22Rv1 (cell line): Measurements from ENCODE around the gene SMIM35.

Experiments
- CTCF ChIP-seq: fragments of 450-650 bp; IDR thresholded peaks from 2 replicates; pipeline ENCODE4 v1.5.1; 2017; ENCODE audit warnings: mild to moderate bottlenecking
- ZFX ChIP-seq: fragments of 450-650 bp; IDR thresholded peaks from 2 replicates; pipeline ENCODE4 v1.6.1; 2017; ENCODE audit warnings: antibody characterized with exemption, borderline replicate concordance

GRCh38 chr11:118027694-118028093 is 59.1 kb downstream of the SMIM35 start:
- TF ChIP-seq CTCF (no peak), ZFX (no peak)
